K562 (cell line): ENCODE measurements around the gene CPNE6. TPM values are rescaled to one million over a fixed set of nuclear protein-coding genes. Genes with fewer than 3 reads are reported as not detected.

ENCODE experiments used
- ATAC-seq: fragments of 200-7000 bp; cut with Tn5 transposase; 3 replicates; pipeline ENCODE4 v1.9.1; 2020; ENCODE audit warnings: moderate library complexity
- BruUV-seq: library from RNA; stranded (reverse); fragments of 400-500 nt; replicated peaks from 2 replicates; lab custom pipeline; 2021; lab: Mats Ljungman, UMichigan
- CTCF ChIA-PET: fragments of 300-600 bp; formaldehyde crosslinking; extraction: SDS; loops from one replicate; lab custom pipeline; 2021; ENCODE audit warnings: low intra/inter-chr PET ratio; lab: Yijun Ruan, JAX
- POLR2A ChIA-PET: fragments of 300-600, 350-650 bp; sonication (Branson Sonifier 250); formaldehyde crosslinking; extraction: SDS; loops from one replicate; lab custom pipeline; 2021; ENCODE audit warnings: antibody characterized with exemption, inconsistent platforms; lab: Yijun Ruan, JAX
- DNase-seq, 4 experiments: peaks; one replicate each; pipeline versions ENCODE4 v3.0.0 to v3.0.0-alpha.2; 2011 to 2018; ENCODE audit warnings: low spot score in 3 of 4, mixed read lengths in 3 of 4; ENCODE audit errors: extremely low read depth in 1 of 4
- FAIRE-seq: peaks from 2 replicates; lab custom pipeline; 2011; peaks lifted over from hg19 to GRCh38; lab: Jason Lieb, UNC
- H2AFZ ChIP-seq: 2 replicates; pipeline ENCODE4 v1.6.0; 2011; ENCODE audit warnings: low read depth, low read length, control low read depth, inconsistent platforms
- H3K27ac ChIP-seq: fragments of 200-600 bp; 3 replicates; pipeline ENCODE4 v1.8.0; 2011; ENCODE audit warnings: low read depth, mild to moderate bottlenecking, control low read depth, inconsistent platforms, low read length, moderate library complexity, mixed read lengths; ENCODE audit errors: extremely low read depth
- H3K27me3 ChIP-seq, 2 experiments: fragments of 300-600 bp in 1 of 2; 2 replicates in 1 of 2; 3 replicates in 1 of 2; pipeline versions ENCODE4 v1.6.0 to v1.8.0; 2011; ENCODE audit warnings: inconsistent platforms in 2 of 2, low read length in 2 of 2, mild to moderate bottlenecking in 1 of 2, mixed read lengths in 1 of 2, moderate library complexity in 1 of 2; ENCODE audit not compliant: control insufficient read depth in 2 of 2, insufficient read depth in 2 of 2
- H3K36me3 ChIP-seq: fragments of 300-600 bp; 3 replicates; pipeline ENCODE4 v1.8.0; 2011; ENCODE audit warnings: mild to moderate bottlenecking, low read length, inconsistent platforms; ENCODE audit not compliant: control insufficient read depth, insufficient read depth
- H3K4me1 ChIP-seq, 2 experiments: fragments of 200-600 bp in 1 of 2; replicated peaks in 1 of 2; 2 replicates in 1 of 2; 3 replicates in 1 of 2; pipeline versions ENCODE4 v1.5.1 to v1.8.0; 2011; ENCODE audit warnings: inconsistent platforms in 2 of 2, low read length in 2 of 2, mild to moderate bottlenecking in 1 of 2, mixed read lengths in 1 of 2, moderate library complexity in 1 of 2; ENCODE audit not compliant: control insufficient read depth in 2 of 2, insufficient read depth in 2 of 2
- H3K4me2 ChIP-seq: 2 replicates; pipeline ENCODE4 v1.6.1; 2011; ENCODE audit warnings: low read length, control low read depth, inconsistent platforms, mixed read lengths; ENCODE audit not compliant: insufficient read depth
- H3K4me3 ChIP-seq: fragments of 200-600 bp; sonication (generic), shearing (Covaris generic); 2 replicates; pipeline ENCODE4 v1.5.1; 2016; ENCODE audit warnings: control low read depth, inconsistent platforms
- H3K79me2 ChIP-seq: fragments of 200-600 bp; 3 replicates; pipeline ENCODE4 v1.8.0; 2011; ENCODE audit warnings: low read length, inconsistent platforms; ENCODE audit not compliant: control insufficient read depth, insufficient read depth
- H3K9ac ChIP-seq, 2 experiments: 2 replicates each; pipeline versions ENCODE4 v1.6.0 to v1.6.1; 2011; ENCODE audit warnings: low read depth in 2 of 2, low read length in 2 of 2, control low read depth in 1 of 2, inconsistent platforms in 1 of 2, mild to moderate bottlenecking in 1 of 2, mixed read lengths in 1 of 2; ENCODE audit not compliant: insufficient read depth in 1 of 2
- H3K9me1 ChIP-seq: one replicate; pipeline ENCODE4 v1.6.0; 2011; ENCODE audit warnings: inconsistent platforms, mild to moderate bottlenecking, low read length, moderate library complexity; ENCODE audit not compliant: control insufficient read depth, insufficient read depth
- H3K9me3 ChIP-seq: replicated peaks from 2 replicates; pipeline ENCODE4 v1.5.1; 2011; ENCODE audit warnings: low read depth, low read length, inconsistent platforms; ENCODE audit not compliant: control insufficient read depth, insufficient read depth
- H4K20me1 ChIP-seq: replicated peaks from 2 replicates; pipeline ENCODE4 v1.6.1; 2011; ENCODE audit warnings: low read length, inconsistent platforms, mixed read lengths; ENCODE audit not compliant: control insufficient read depth, insufficient read depth
- DMBX1 ChIP-seq: fragments of 250-450 bp; sonication (Bioruptor Pico); IDR thresholded peaks from 2 replicates; pipeline ENCODE4 v1.8.0; 2022; ENCODE audit warnings: inconsistent platforms, mild to moderate bottlenecking, moderate library complexity, borderline replicate concordance
- EGR1 ChIP-seq: fragments of 450-650 bp; conservative IDR thresholded peaks from 2 replicates; pipeline ENCODE4 v1.6.1; 2017; ENCODE audit warnings: mild to moderate bottlenecking
- GMEB1 ChIP-seq: fragments of 250-450 bp; sonication (Bioruptor Pico); IDR thresholded peaks from 2 replicates; pipeline ENCODE4 v1.4.0; 2020; ENCODE audit warnings: mild to moderate bottlenecking
- MBD2 ChIP-seq: sonication (generic); IDR thresholded peaks from 2 replicates; pipeline ENCODE4 v1.6.1; 2016; ENCODE audit warnings: low read depth, borderline replicate concordance
- MYNN ChIP-seq, 2 experiments: sonication (generic); formaldehyde crosslinking in 1 of 2; IDR thresholded peaks; 2 replicates each; pipeline versions ENCODE4 v1.5.0 to v1.6.1; 2016 to 2020; ENCODE audit warnings: antibody characterized with exemption in 1 of 2, missing genetic modification reagents in 1 of 2
- XRCC3 ChIP-seq: fragments of 450-650 bp; IDR thresholded peaks from 2 replicates; pipeline ENCODE4 v1.6.1; 2017; ENCODE audit warnings: mild to moderate bottlenecking, moderate library complexity
- ZBTB12 ChIP-seq: fragments of 250-450 bp; sonication (Bioruptor Pico); IDR thresholded peaks from 2 replicates; pipeline ENCODE4 v1.4.0; 2020
- WGBS: fragments of 100-300 bp; shearing (Covaris generic); methylation state at CpG from one replicate; pipeline ENCODE4 v1.1.6; 2016; ENCODE audit warnings: low coverage, mixed read lengths; ENCODE audit not compliant: insufficient coverage; ENCODE audit errors: missing lambda C conversion rate; 5-methylcytosine and 5-hydroxymethylcytosine counted together
- in situ Hi-C: fragments of 300-500 bp; cut with MboI; formaldehyde crosslinking; loops from 4 replicates; pipeline ENCODE4 v1.15.0; 2018; ENCODE audit warnings: inconsistent platforms, mixed read lengths
- intact Hi-C: fragments of 100-400 bp; cut with micrococcal nuclease; formaldehyde crosslinking; loops from 2 replicates; pipeline ENCODE4 v1.14.2; 2022
- polyA plus RNA-seq, 8 experiments: library from polyadenylated mRNA; depleted of rRNA in 4 of 8; stranded (reverse) in 5 of 8; unstranded in 3 of 8; fragments of >200 nt; fragmentation: Nextera tagmentation in 2 of 8; fragmentation: Illumina TruSeq in 1 of 8; extraction: Ambion mirVana in 2 of 8; extraction: Trizol in 1 of 8; gene quantifications; 2 replicates each; pipeline versions ENCODE4 v1.2.1 to v1.2.3, GENCODE V29; 2011 to 2014; ENCODE audit warnings: inconsistent platforms in 1 of 8, missing spikeins in 1 of 8
- total RNA-seq, 7 experiments: library from RNA; depleted of rRNA in 6 of 7; stranded (reverse); fragments of >200 nt in 6 of 7; fragmentation: Illumina TruSeq in 2 of 7; extraction: Trizol in 2 of 7; gene quantifications; 2 replicates each; pipeline versions ENCODE4 v1.2.1 to v1.2.3, GENCODE V29; 2011 to 2021; ENCODE audit warnings: low replicate concordance in 1 of 7
- TF ChIP-seq, protein P1 (sequence below): fragments of 450-650 bp; formaldehyde crosslinking; IDR thresholded peaks from 2 replicates; pipeline ENCODE4 v1.4.0; 2020; ENCODE audit warnings: mild to moderate bottlenecking, moderate library complexity
- TF ChIP-seq, protein P2 (sequence below), 2 experiments: IDR thresholded peaks; 2 replicates each; pipeline ENCODE4 v1.6.1; 2011; ENCODE audit warnings: borderline replicate concordance in 1 of 2, control low read depth in 1 of 2, low read depth in 1 of 2, low read length in 1 of 2, mild to moderate bottlenecking in 1 of 2, mixed read lengths in 1 of 2, moderate library complexity in 1 of 2; ENCODE audit not compliant: insufficient read depth in 1 of 2, insufficient read length in 1 of 2, poor library complexity in 1 of 2, severe bottlenecking in 1 of 2; ENCODE audit errors: extremely low read depth in 1 of 2
- TF ChIP-seq, protein P3 (sequence below): fragments of 250-450 bp; sonication (Bioruptor Pico); IDR thresholded peaks from 2 replicates; pipeline ENCODE4 v1.5.0; 2020; ENCODE audit warnings: mild to moderate bottlenecking, borderline replicate concordance

CPNE6 gene
- total and polyA plus RNA-seq, 9 of the 15 experiments (the other 6 are each of a cell fraction or from before 2014, with no cell fraction given) = not detected

DNA sequence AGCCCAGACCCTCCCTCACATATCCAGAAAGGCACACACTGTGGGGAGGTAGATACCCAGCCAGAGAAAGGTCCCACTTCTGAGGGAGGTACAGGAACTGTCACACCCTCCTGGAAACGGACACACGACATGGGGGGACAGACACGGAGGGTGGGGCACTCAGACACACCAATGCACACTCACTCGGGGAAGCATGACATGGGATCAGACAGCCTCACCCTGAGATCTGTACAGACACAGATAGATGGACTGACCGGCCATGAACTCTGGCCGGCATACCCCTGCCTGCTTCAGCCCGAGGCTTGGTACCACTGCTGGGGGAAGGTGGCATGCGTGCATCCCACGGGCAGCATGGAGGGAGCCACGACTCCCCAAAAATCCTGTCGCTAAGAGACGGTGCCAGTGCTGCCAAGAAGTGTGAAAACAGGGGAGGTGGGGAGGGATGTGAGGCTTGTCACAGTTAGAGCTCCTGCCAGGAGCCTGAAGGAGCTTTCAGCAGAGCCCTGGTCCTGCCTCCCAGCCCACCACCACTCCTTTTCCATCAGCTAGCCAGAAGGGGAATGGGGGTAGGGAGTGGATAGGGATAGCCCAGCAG lies 571 bp downstream of the CPNE6 start:
- H3K27me3 ChIP-seq = peaks cover 0 to 47% of the 10 kb centered on the region in 2 experiments; a peak in 3 of 5 replicates
- in situ Hi-C loops (no loop called here), intact Hi-C loops (no loop called here)
- no peak overlapping the region for H2AFZ ChIP-seq
- no peaks in the 10 kb centered on the region for H3K79me2 ChIP-seq
- no peak for DNase-seq
- H3K27ac ChIP-seq = no peak overlapping the region
- TF ChIP-seq MBD2 (no peak), EGR1 (no peak), ZBTB12 (CRISPR knock-in tag) (no peak), MYNN (IDR thresholded peaks at IDR 0.05) (no peak), MYNN (CRISPR knock-in tag; IDR thresholded peaks at IDR 0.05) (no peak), XRCC3 (no peak), DMBX1 (no peak), GMEB1 (CRISPR knock-in tag) (no peak)
- TF ChIP-seq, protein P1, sequence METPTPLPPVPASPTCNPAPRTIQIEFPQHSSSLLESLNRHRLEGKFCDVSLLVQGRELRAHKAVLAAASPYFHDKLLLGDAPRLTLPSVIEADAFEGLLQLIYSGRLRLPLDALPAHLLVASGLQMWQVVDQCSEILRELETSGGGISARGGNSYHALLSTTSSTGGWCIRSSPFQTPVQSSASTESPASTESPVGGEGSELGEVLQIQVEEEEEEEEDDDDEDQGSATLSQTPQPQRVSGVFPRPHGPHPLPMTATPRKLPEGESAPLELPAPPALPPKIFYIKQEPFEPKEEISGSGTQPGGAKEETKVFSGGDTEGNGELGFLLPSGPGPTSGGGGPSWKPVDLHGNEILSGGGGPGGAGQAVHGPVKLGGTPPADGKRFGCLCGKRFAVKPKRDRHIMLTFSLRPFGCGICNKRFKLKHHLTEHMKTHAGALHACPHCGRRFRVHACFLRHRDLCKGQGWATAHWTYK (CRISPR knock-in tag) = no peak
- TF ChIP-seq, protein P2, sequence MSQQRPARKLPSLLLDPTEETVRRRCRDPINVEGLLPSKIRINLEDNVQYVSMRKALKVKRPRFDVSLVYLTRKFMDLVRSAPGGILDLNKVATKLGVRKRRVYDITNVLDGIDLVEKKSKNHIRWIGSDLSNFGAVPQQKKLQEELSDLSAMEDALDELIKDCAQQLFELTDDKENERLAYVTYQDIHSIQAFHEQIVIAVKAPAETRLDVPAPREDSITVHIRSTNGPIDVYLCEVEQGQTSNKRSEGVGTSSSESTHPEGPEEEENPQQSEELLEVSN (IDR thresholded peaks at IDR 0.05; ENCODE audit: borderline replicate concordance in 1 of 2, extremely low read depth in 1 of 2, insufficient read depth in 1 of 2, insufficient read length in 1 of 2, low read depth in 1 of 2, low read length in 1 of 2, poor library complexity in 1 of 2, severe bottlenecking in 1 of 2) = no peak
- TF ChIP-seq, protein P3, sequence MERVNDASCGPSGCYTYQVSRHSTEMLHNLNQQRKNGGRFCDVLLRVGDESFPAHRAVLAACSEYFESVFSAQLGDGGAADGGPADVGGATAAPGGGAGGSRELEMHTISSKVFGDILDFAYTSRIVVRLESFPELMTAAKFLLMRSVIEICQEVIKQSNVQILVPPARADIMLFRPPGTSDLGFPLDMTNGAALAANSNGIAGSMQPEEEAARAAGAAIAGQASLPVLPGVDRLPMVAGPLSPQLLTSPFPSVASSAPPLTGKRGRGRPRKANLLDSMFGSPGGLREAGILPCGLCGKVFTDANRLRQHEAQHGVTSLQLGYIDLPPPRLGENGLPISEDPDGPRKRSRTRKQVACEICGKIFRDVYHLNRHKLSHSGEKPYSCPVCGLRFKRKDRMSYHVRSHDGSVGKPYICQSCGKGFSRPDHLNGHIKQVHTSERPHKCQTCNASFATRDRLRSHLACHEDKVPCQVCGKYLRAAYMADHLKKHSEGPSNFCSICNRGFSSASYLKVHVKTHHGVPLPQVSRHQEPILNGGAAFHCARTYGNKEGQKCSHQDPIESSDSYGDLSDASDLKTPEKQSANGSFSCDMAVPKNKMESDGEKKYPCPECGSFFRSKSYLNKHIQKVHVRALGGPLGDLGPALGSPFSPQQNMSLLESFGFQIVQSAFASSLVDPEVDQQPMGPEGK (CRISPR knock-in tag) = no peak
- no TSS peak for BruUV-seq
- no peaks in the 10 kb centered on the region for H4K20me1 ChIP-seq
- no peak for FAIRE-seq
- H3K4me1 ChIP-seq = peaks cover 0 to 10% of the 10 kb centered on the region in 2 experiments; a peak in 2 of 5 replicates
- no peak overlapping the region for H3K4me2 ChIP-seq
- no peak overlapping the region for H3K4me3 ChIP-seq
- no peaks in the 10 kb centered on the region for H3K9me3 ChIP-seq
- H3K9me1 ChIP-seq = no peaks in the 10 kb centered on the region
- H3K9ac ChIP-seq = no peak overlapping the region
- WGBS = 3% methylated on average over 11 of the region's 12 CpGs
- no peak for ATAC-seq
- CTCF ChIA-PET = no interaction called here
- no peaks in the 10 kb centered on the region for H3K36me3 ChIP-seq
- POLR2A ChIA-PET = interaction anchor here (1.0 kb wide), 1 partner anchor 9 kb away, joined by 3 read pairs; no protein-coding TSS in a partner anchor
